ENCODE results near the gene RPL27A. TPM values are rescaled to one million over a fixed set of nuclear protein-coding genes. Genes with fewer than 3 reads are reported as not detected.

Gene RPL27A
- total RNA-seq = 100 to 1,000 TPM; 462 to 843 (median 770) TPM

- TF ChIP-seq POLR2A (IDR thresholded peaks at IDR 0.05) (peak; percentile 99), POLR2AphosphoS5 (IDR thresholded peaks at IDR 0.05) (peak; percentile 99 to 100 (median 100)), CTCF (IDR thresholded peaks at IDR 0.05) (peak in 2 of 5 experiments; percentile 52 to 55), EP300 (IDR thresholded peaks at IDR 0.05; ENCODE audit: low read depth) (no peak)
- H3K36me3 ChIP-seq = peaks cover 0 to 29% (median 8%) of the 10 kb centered on the region in 4 donors
- H3K4me1 ChIP-seq = peaks cover 14 to 43% (median 21%) of the 10 kb centered on the region in 4 donors
- H3K27ac ChIP-seq = peak within 1 kb of the TSS; percentile 94 to 98 (median 96)
- H3K4me3 ChIP-seq = peak within 1 kb of the TSS; percentile 76 to 96 (median 89)
- no peaks in the 10 kb centered on the region for H3K9me3 ChIP-seq
- 1% methylated on average over 54 of the region's 67 CpGs; no CpG with 5 or more reads in 1 of the 2 donors for WGBS, 2 donors (ENCODE audit: low coverage in 1 of 2)
- no peaks in the 10 kb centered on the region for H3K27me3 ChIP-seq
- peak; percentile 99 for DNase-seq
- in situ Hi-C loops (cut with MboI; ENCODE audit: low pct_ligation_motif_present in 1 of 4, low pct_unique_long_range_greater_than_20kb in 1 of 4, low sequenced_read_pairs in 3 of 4) (loop anchor here in 3 of 4 donors (10.0 to 25.0 kb wide), 2 partner anchors 132 to 280 kb away; partner anchors contain the start of gene TMEM9B (in 3 of the 3)), intact Hi-C loops (cut with DNase I; ENCODE audit: low total_unique reads) (loop anchor here (5.0 kb wide), 1 partner anchor 280 kb away; the partner anchor contains the start of gene TMEM9B)
Observed at GRCh38 chr11:8682303-8683114, at the start of gene RPL27A, which contains the start of gene TRIM66. RPL27A (plus strand) TSS chr11:8682792; CDS start chr11:8682814, 22 bp downstream. TRIM66 (minus strand) TSS chr11:8682665; CDS start chr11:8672274, 10,391 bp downstream.

DNA sequence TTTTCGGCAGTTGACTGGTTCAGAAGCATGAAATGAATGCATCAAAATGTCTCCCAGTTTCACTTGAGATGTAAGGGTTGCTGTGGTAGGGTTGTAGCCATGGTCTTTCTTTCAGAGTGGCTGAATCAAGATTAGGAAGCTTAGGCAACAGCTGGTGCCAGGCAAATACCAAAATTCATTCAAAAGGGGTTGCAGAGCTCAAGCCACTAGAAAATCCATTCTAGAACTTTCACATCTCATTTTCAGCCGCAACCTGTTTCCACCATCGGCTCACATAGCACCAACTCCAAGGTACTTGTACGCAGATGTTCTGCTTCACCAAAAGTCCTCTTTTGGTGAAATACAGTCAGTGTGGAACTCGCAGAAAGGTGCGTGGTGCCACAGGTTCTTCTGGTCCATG is 48.1 kb upstream of the RPL27A start:
- H3K4me3 ChIP-seq = no peak overlapping the region
- peaks cover 0 to 34% (median 3%) of the 10 kb centered on the region in 4 donors for H3K36me3 ChIP-seq
- TF ChIP-seq CTCF (IDR thresholded peaks at IDR 0.05) (no peak), POLR2AphosphoS5 (IDR thresholded peaks at IDR 0.05) (no peak), EP300 (IDR thresholded peaks at IDR 0.05; ENCODE audit: low read depth) (no peak), POLR2A (IDR thresholded peaks at IDR 0.05) (no peak)
- no peak overlapping the region for H3K27ac ChIP-seq
- no peak for DNase-seq
- H3K4me1 ChIP-seq = no peaks in the 10 kb centered on the region
- 92% methylated on average over 6 of the region's 6 CpGs; no CpG with 5 or more reads in 1 of the 2 donors for WGBS, 2 donors (ENCODE audit: low coverage in 1 of 2)
- in situ Hi-C loops (cut with MboI; ENCODE audit: low pct_ligation_motif_present in 1 of 4, low pct_unique_long_range_greater_than_20kb in 1 of 4, low sequenced_read_pairs in 3 of 4) = no loop called here
- intact Hi-C loops (cut with DNase I; ENCODE audit: low total_unique reads) = no loop called here
- H3K9me3 ChIP-seq = no peaks in the 10 kb centered on the region
- H3K27me3 ChIP-seq = no peaks in the 10 kb centered on the region

DNA sequence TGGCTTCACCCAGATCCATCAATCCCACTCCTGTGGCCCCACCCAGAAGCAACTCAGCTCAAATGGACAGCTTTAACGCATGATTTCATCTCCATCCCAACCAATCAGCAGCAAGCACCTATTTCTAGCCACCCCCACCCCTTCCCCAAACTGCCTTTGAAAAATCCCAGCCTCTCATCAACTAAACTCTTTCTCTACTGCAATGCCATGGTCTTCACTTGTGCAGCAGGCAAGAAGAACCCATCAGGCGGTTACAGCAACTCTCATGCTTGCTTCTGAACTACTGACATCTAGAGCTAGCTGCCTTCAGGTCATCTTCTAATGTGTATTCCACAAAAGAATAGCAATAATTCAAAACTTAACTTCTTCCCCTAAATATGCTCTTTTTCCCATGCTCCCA is 46.5 kb upstream of the RPL27A start:
- TF ChIP-seq POLR2AphosphoS5 (IDR thresholded peaks at IDR 0.05) (no peak), EP300 (IDR thresholded peaks at IDR 0.05; ENCODE audit: low read depth) (no peak), POLR2A (IDR thresholded peaks at IDR 0.05) (no peak), CTCF (IDR thresholded peaks at IDR 0.05) (no peak)
- Histone ChIP-seq H3K4me3 (no peak overlapping the region), H3K27ac (no peak overlapping the region), H3K27me3 (no peaks in the 10 kb centered on the region), H3K9me3 (no peaks in the 10 kb centered on the region), H3K4me1 (no peaks in the 10 kb centered on the region), H3K36me3 (peaks cover 0 to 34% (median 3%) of the 10 kb centered on the region in 4 donors)
- no peak for DNase-seq
- intact Hi-C loops (cut with DNase I; ENCODE audit: low total_unique reads) (no loop called here), in situ Hi-C loops (cut with MboI; ENCODE audit: low pct_ligation_motif_present in 1 of 4, low pct_unique_long_range_greater_than_20kb in 1 of 4, low sequenced_read_pairs in 3 of 4) (no loop called here)
- WGBS, 2 donors (ENCODE audit: low coverage in 1 of 2) = 69 to 100% methylated on average over 1 to 2 of the region's 2 CpGs

GRCh38 chr11:8638300-8638699 is 44.3 kb upstream of the RPL27A start:
- in situ Hi-C loops (cut with MboI; ENCODE audit: low pct_ligation_motif_present in 1 of 4, low pct_unique_long_range_greater_than_20kb in 1 of 4, low sequenced_read_pairs in 3 of 4) = no loop called here

More at GRCh38 chr11:8638300-8638699, 44.3 kb upstream of the RPL27A start:
- intact Hi-C loops (cut with DNase I; ENCODE audit: low total_unique reads) = no loop called here
- Histone ChIP-seq H3K27me3 (no peaks in the 10 kb centered on the region), H3K4me1 (no peaks in the 10 kb centered on the region), H3K4me3 (no peak overlapping the region), H3K27ac (no peak overlapping the region), H3K36me3 (peaks cover 0 to 34% (median 3%) of the 10 kb centered on the region in 4 donors), H3K9me3 (no peaks in the 10 kb centered on the region)
- no peak for DNase-seq
- 91% methylated on average over 5 of the region's 5 CpGs; no CpG with 5 or more reads in 1 of the 2 donors for WGBS, 2 donors (ENCODE audit: low coverage in 1 of 2)
- TF ChIP-seq POLR2AphosphoS5 (IDR thresholded peaks at IDR 0.05) (no peak), CTCF (IDR thresholded peaks at IDR 0.05) (no peak), POLR2A (IDR thresholded peaks at IDR 0.05) (no peak), EP300 (IDR thresholded peaks at IDR 0.05; ENCODE audit: low read depth) (no peak)

Data from transverse colon (tissue), 4 donors.